ENCODE results near the gene ZNF660. TPM values are rescaled to one million over a fixed set of nuclear protein-coding genes. Genes with fewer than 3 reads are reported as not detected.
A peak's percentile ranks its signal among the peaks of the same experiment; 100 is the strongest.
"Not testable (repeated sequence)": the region's sequence is repeated elsewhere in the genome, so short reads cannot be mapped to it uniquely, and the experiment has no call there.

ZNF660 gene
- 1 to 10 TPM; 1.8 to 2.5 TPM for total RNA-seq
- long read RNA-seq: 0 reads

GRCh38 chr3:44584646-44585501, at the start of gene ZNF660:
ZNF660 (plus strand) TSS chr3:44584964; CDS start chr3:44594194, 9,230 bp downstream.
- DNase-seq: peak; percentile 78
- ATAC-seq: peak; percentile 98
- intact Hi-C loops (cut with DNase I): no loop called here

GRCh38 chr3:44535364-44535763, 49.4 kb upstream of the ZNF660 start:
- DNase-seq (no peak), ATAC-seq (no peak)
- intact Hi-C loops (cut with DNase I): no loop called here

DNA sequence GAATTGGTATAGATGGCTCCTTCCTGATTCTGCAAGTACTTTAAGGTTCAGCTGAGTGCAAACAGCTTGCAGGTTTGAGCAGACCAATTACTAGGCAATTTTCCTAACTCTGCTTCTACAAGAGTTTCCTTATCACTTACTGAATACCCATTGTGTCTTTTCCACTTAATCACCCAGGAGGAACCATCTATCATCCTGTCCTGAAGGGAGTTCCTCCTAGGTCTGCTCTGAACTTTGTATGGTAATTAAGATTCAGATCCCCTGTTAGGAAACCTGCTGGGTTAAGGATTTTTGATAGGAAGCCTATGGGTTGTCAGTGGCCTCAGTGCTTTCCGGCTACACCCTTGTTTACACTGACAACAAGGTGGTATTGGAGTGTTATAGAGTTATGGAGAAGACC, 40.0 kb upstream of the ZNF660 start:
- ATAC-seq; intact Hi-C loops (cut with DNase I); DNase-seq: not testable (repeated sequence)

- intact Hi-C loops (cut with DNase I): no loop called here
- ATAC-seq (peak; percentile 94 to 95), DNase-seq (peak; percentile 73)
Observed at GRCh38 chr3:44554626-44555592, 29.9 kb upstream of the ZNF660 start, which contains the start of gene ZKSCAN7. ZKSCAN7 (plus strand) TSS chr3:44555193; CDS start chr3:44557048, 1,855 bp downstream.

DNA sequence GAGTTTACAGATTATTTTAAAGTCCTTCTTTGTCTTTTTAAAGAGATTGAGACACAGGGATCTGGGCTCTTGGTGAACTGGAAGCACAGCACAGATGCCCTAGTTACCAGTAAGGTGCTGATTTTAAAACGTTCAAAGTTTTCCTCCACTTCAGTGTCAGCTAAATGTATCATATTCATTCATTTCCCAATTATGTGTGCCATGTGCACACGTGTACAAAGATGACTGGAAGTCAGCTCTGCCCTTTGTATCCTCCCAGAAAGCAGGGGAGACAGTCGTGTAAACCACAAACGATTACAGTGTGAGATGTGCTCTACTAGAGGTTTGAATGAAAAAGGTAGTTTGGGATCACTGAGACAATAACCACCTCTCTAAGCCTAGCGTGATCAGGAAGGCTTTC, 29.0 kb upstream of the ZNF660 start:
- ATAC-seq: no peak
- intact Hi-C loops (cut with DNase I): no loop called here

DNA sequence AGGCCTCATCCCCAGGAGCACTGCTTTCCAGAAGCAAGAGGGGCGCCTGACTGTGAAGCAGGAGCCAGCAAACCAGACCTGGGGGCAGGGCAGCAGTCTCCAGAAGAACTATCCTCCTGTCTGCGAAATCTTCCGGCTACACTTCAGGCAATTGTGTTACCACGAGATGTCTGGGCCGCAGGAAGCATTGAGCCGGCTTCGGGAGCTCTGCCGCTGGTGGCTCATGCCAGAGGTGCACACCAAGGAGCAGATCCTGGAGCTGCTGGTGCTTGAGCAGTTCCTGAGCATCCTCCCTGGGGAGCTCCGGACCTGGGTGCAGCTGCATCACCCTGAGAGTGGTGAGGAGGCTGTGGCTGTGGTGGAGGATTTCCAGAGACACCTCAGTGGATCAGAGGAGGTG, 27.7 kb upstream of the ZNF660 start:
- no peak for DNase-seq
- no peak for ATAC-seq
- intact Hi-C loops (cut with DNase I): no loop called here

More for the DNA sequence above, 29.0 kb upstream of the ZNF660 start:
- DNase-seq: no peak

DNA sequence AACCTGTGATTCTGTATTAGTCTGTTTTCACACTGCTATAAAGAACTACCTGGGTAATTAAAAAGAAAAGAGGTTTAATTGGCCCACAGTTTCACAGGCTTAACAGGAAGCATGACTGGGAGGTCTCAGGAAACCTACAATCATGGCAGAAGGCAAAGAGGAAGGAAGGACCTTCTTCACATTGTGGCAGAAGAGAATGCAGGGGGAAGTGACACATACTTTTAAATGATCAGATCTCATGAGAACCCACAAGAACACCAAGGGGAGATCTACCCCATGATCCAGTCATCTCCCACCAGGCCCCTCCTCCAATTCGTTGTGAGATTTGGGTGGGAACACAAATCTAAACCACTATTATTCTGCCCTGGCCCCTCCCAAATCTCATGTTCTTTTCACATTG, 23.7 kb upstream of the ZNF660 start:
- ATAC-seq: no peak
- DNase-seq: no peak
- intact Hi-C loops (cut with DNase I): no loop called here

GRCh38 chr3:44562147-44562546, 22.6 kb upstream of the ZNF660 start:
- DNase-seq: no peak
- intact Hi-C loops (cut with DNase I): no loop called here
- no peak for ATAC-seq

- DNase-seq (no peak), ATAC-seq (no peak)
- intact Hi-C loops (cut with DNase I): no loop called here
Observed at GRCh38 chr3:44568561-44568960, 16.2 kb upstream of the ZNF660 start.

GRCh38 chr3:44571024-44571423, 13.7 kb upstream of the ZNF660 start:
- DNase-seq (no peak), ATAC-seq (no peak)
- intact Hi-C loops (cut with DNase I): no loop called here

- ATAC-seq: peak in 1 of 2 donors; percentile 79
- intact Hi-C loops (cut with DNase I): no loop called here
- DNase-seq: no peak
Observed at GRCh38 chr3:44576613-44577012, 8.2 kb upstream of the ZNF660 start.

GRCh38 chr3:44577354-44577952, 7.3 kb upstream of the ZNF660 start:
- intact Hi-C loops (cut with DNase I); DNase-seq: not testable (repeated sequence)
- ATAC-seq: peak in 1 of 2 donors; percentile 54

DNA sequence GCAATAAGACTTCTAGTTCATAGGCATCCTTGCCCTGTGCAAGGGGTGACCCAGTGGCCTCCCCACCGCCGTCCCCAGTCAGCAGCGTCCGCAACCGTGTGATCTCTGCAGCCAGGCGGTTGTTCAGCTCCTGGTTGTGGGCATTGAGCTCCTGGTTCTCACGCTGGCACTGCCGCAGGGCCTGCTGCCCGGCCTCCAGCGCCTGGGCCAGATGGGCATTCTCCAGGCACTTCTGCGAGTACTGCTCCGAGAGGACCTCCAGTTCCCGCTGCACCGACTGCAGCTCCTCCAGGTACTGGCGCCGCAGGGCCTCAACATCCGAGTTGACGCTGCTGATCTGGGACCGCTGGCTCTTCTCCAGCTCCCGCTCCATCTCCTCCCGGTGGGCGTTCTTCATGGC, 6.4 kb upstream of the ZNF660 start:
- ATAC-seq; DNase-seq; intact Hi-C loops (cut with DNase I): not testable (repeated sequence)

- intact Hi-C loops (cut with DNase I); ATAC-seq; DNase-seq: not testable (repeated sequence)
Observed at GRCh38 chr3:44578924-44579515, 5.7 kb upstream of the ZNF660 start.

DNA sequence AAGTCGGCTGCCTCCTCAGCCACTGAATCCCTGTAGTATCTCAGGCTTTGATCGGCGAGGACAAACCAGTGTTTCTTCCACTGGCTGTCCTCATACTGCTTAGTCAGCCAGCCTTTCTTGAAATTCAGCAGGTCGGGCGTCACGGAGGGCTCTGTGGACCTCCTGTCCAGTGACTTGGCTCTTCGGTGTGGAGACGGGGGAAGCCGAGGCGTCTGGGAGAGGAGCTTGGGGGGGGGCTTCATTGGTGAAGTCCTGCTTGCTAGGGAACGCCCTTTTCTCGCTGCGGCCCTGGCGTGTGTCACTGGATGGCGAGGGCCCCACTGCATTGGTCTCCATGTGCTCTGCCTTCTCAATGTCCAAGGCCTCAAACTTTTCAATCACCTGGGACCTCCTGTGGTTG, 5.0 kb upstream of the ZNF660 start:
- ATAC-seq; intact Hi-C loops (cut with DNase I); DNase-seq: not testable (repeated sequence)

DNA sequence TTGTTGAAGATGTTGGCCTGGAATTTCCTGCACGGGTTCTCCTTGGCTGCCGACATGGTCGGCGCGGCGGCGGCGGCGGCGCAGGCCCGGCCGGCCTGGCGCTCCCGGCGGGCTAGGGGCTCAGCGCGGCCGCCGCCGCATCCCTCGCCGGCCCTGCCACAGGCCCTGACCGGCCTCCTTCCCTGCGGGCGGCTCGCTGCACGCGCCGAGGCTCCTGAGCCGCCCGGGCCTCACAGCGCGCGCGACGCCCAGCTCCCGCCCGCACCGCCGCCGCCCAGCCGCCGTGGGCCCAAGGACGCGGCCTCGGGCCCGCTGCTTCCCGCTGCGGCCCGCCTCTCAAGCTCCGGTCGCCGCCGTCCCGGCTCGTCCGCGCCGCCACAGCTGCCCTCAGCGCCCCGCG, 3.8 kb upstream of the ZNF660 start:
- intact Hi-C loops (cut with DNase I); ATAC-seq; DNase-seq: not testable (repeated sequence)

GRCh38 chr3:44596621-44597020, 11.9 kb downstream of the ZNF660 start:
- intact Hi-C loops (cut with DNase I): no loop called here
- no peak for ATAC-seq
- DNase-seq: no peak

- DNase-seq: no peak
Observed at GRCh38 chr3:44601749-44602148, 17.0 kb downstream of the ZNF660 start.

GRCh38 chr3:44612678-44613077, 27.9 kb downstream of the ZNF660 start:
- DNase-seq (no peak), ATAC-seq (no peak)
- intact Hi-C loops (cut with DNase I): no loop called here

More at GRCh38 chr3:44601749-44602148, 17.0 kb downstream of the ZNF660 start:
- intact Hi-C loops (cut with DNase I): no loop called here
- ATAC-seq: no peak
